Astrocyte (in vitro differentiated cells and primary cell): ENCODE results near the gene SMIM28. TPM values are rescaled to one million over a fixed set of nuclear protein-coding genes. Genes with fewer than 3 reads are reported as not detected.

Experiments used
- DNase-seq: peaks from one replicate; pipeline ENCODE4 v3.0.0-alpha.2; 2010; ENCODE audit warnings: low read depth
- FAIRE-seq: peaks from 2 replicates; lab custom pipeline; 2011; peaks lifted over from hg19 to GRCh38; lab: Jason Lieb, UNC
- H2AFZ ChIP-seq: 2 replicates; pipeline ENCODE4 v1.6.0; 2012; ENCODE audit warnings: low read depth, low read length, inconsistent platforms
- H3K27ac ChIP-seq: 2 replicates; pipeline ENCODE4 v1.5.1; 2011; ENCODE audit warnings: low read depth, low read length, inconsistent platforms
- H3K27me3 ChIP-seq: 2 replicates; pipeline ENCODE4 v1.6.0; 2011; ENCODE audit warnings: low read length, inconsistent platforms; ENCODE audit not compliant: insufficient read depth
- H3K36me3 ChIP-seq: 2 replicates; pipeline ENCODE4 v1.5.1; 2011; ENCODE audit warnings: low read length, inconsistent platforms; ENCODE audit not compliant: insufficient read depth
- H3K4me1 ChIP-seq: 2 replicates; pipeline ENCODE4 v1.5.1; 2011; ENCODE audit warnings: low read length, inconsistent platforms; ENCODE audit not compliant: insufficient read depth
- H3K4me2 ChIP-seq: 2 replicates; pipeline ENCODE4 v1.6.0; 2012; ENCODE audit warnings: low read length, inconsistent platforms
- H3K4me3 ChIP-seq: 2 replicates; pipeline ENCODE4 v1.5.1; 2011; ENCODE audit warnings: low read depth, mild to moderate bottlenecking, low read length, inconsistent platforms; ENCODE audit not compliant: insufficient read depth
- H3K79me2 ChIP-seq: 2 replicates; pipeline ENCODE4 v1.6.0; 2012; ENCODE audit warnings: mild to moderate bottlenecking, low read length, inconsistent platforms; ENCODE audit not compliant: insufficient read depth
- H3K9ac ChIP-seq: 2 replicates; pipeline ENCODE4 v1.6.0; 2012; ENCODE audit warnings: mild to moderate bottlenecking, low read length, inconsistent platforms
- H3K9me3 ChIP-seq: 2 replicates; pipeline ENCODE4 v1.5.1; 2012; ENCODE audit warnings: low read depth, mild to moderate bottlenecking, low read length, inconsistent platforms; ENCODE audit not compliant: insufficient read depth
- H4K20me1 ChIP-seq: 2 replicates; pipeline ENCODE4 v1.6.0; 2012; ENCODE audit warnings: low read length, inconsistent platforms; ENCODE audit not compliant: insufficient read depth
- H3K27ac Mint-ChIP-seq: one replicate; pipeline ENCODE4 v1.8.0; 2021; ENCODE audit warnings: mild to moderate bottlenecking, mixed read lengths; ENCODE audit not compliant: unreplicated experiment
- H3K27me3 Mint-ChIP-seq: one replicate; pipeline ENCODE4 v1.8.0; 2021; ENCODE audit warnings: low read depth, mixed read lengths; ENCODE audit not compliant: unreplicated experiment
- H3K36me3 Mint-ChIP-seq: one replicate; pipeline ENCODE4 v1.8.0; 2021; ENCODE audit warnings: low read depth, mixed read lengths; ENCODE audit not compliant: unreplicated experiment
- H3K4me1 Mint-ChIP-seq: one replicate; pipeline ENCODE4 v1.8.0; 2021; ENCODE audit warnings: low read depth, mixed read lengths; ENCODE audit not compliant: unreplicated experiment
- H3K4me3 Mint-ChIP-seq: one replicate; pipeline ENCODE4 v1.8.0; 2021; ENCODE audit warnings: mild to moderate bottlenecking, moderate library complexity, mixed read lengths; ENCODE audit not compliant: unreplicated experiment
- H3K9me3 Mint-ChIP-seq: one replicate; pipeline ENCODE4 v1.8.0; 2021; ENCODE audit warnings: mild to moderate bottlenecking, mixed read lengths; ENCODE audit not compliant: unreplicated experiment
- CTCF ChIP-seq: IDR thresholded peaks from 2 replicates; pipeline ENCODE4 v1.5.1; 2011; ENCODE audit warnings: low read depth, mild to moderate bottlenecking, inconsistent platforms, low read length, moderate library complexity; ENCODE audit not compliant: insufficient read depth
- EZH2 ChIP-seq: IDR thresholded peaks from 2 replicates; pipeline ENCODE4 v1.6.1; 2012; ENCODE audit warnings: mild to moderate bottlenecking, low read length, inconsistent platforms; ENCODE audit not compliant: insufficient read depth
- total RNA-seq: library from RNA; stranded (reverse); gene quantifications from 2 replicates; pipeline ENCODE4 v1.2.1, GENCODE V29; 2021

Gene SMIM28
- total RNA-seq, 1 donor from 2014 or later = not detected

GRCh38 chr6:138426500-138427123 lies 48.9 kb downstream of the SMIM28 start:
- H3K79me2 ChIP-seq = no peaks in the 10 kb centered on the region
- no peaks in the 10 kb centered on the region for H3K4me1 ChIP-seq
- H3K36me3 Mint-ChIP-seq = peaks cover 6% of the 10 kb centered on the region
- H3K9ac ChIP-seq = no peak overlapping the region
- FAIRE-seq (no peak), DNase-seq (no peak)
- no peak overlapping the region for H2AFZ ChIP-seq
- no peaks in the 10 kb centered on the region for H3K9me3 Mint-ChIP-seq
- H3K4me3 ChIP-seq = no peak overlapping the region
- H3K4me3 Mint-ChIP-seq = no peak overlapping the region
- H3K36me3 ChIP-seq = no peaks in the 10 kb centered on the region
- no peak overlapping the region for H3K27ac ChIP-seq
- H3K27me3 ChIP-seq = no peaks in the 10 kb centered on the region
- no peak overlapping the region for H3K27ac Mint-ChIP-seq
- no peak for TF ChIP-seq CTCF
- H3K4me1 Mint-ChIP-seq = no peaks in the 10 kb centered on the region
- H3K9me3 ChIP-seq = no peaks in the 10 kb centered on the region
- peaks cover 14% of the 10 kb centered on the region for H4K20me1 ChIP-seq
- H3K27me3 Mint-ChIP-seq = no peaks in the 10 kb centered on the region
- H3K4me2 ChIP-seq = no peak overlapping the region

GRCh38 chr6:138427701-138428100 lies 50.0 kb downstream of the SMIM28 start:
- no peaks in the 10 kb centered on the region for H3K27me3 ChIP-seq
- no peak overlapping the region for H3K4me2 ChIP-seq
- Mint-ChIP-seq H3K9me3 (no peaks in the 10 kb centered on the region), H3K4me1 (no peaks in the 10 kb centered on the region), H3K36me3 (peaks cover 7% of the 10 kb centered on the region), H3K4me3 (no peak overlapping the region), H3K27ac (no peak overlapping the region), H3K27me3 (no peaks in the 10 kb centered on the region)
- no peak overlapping the region for H3K9ac ChIP-seq
- DNase-seq = no peak
- H3K9me3 ChIP-seq = no peaks in the 10 kb centered on the region
- H4K20me1 ChIP-seq = peaks cover 14% of the 10 kb centered on the region
- no peak overlapping the region for H2AFZ ChIP-seq
- TF ChIP-seq EZH2 (no peak), CTCF (no peak)
- H3K36me3 ChIP-seq = no peaks in the 10 kb centered on the region
- H3K4me3 ChIP-seq = no peak overlapping the region
- H3K79me2 ChIP-seq = no peaks in the 10 kb centered on the region
- H3K27ac ChIP-seq = no peak overlapping the region
- FAIRE-seq = no peak
- H3K4me1 ChIP-seq = no peaks in the 10 kb centered on the region

- H3K4me2 ChIP-seq = peak overlapping the region; percentile 8
- H4K20me1 ChIP-seq = peaks cover 14% of the 10 kb centered on the region
- no peak overlapping the region for H3K4me3 ChIP-seq
- Mint-ChIP-seq H3K36me3 (peaks cover 7% of the 10 kb centered on the region), H3K4me1 (no peaks in the 10 kb centered on the region), H3K9me3 (no peaks in the 10 kb centered on the region), H3K27ac (no peak overlapping the region), H3K4me3 (no peak overlapping the region), H3K27me3 (no peaks in the 10 kb centered on the region)
- H3K36me3 ChIP-seq = no peaks in the 10 kb centered on the region
- H3K79me2 ChIP-seq = no peaks in the 10 kb centered on the region
- no peaks in the 10 kb centered on the region for H3K9me3 ChIP-seq
- H3K27me3 ChIP-seq = no peaks in the 10 kb centered on the region
- TF ChIP-seq EZH2 = no peak
- peak; percentile 61 for TF ChIP-seq CTCF
- DNase-seq = peak; percentile 45
- H3K27ac ChIP-seq = no peak overlapping the region
- no peaks in the 10 kb centered on the region for H3K4me1 ChIP-seq
- no peak overlapping the region for H3K9ac ChIP-seq
- no peak overlapping the region for H2AFZ ChIP-seq
- FAIRE-seq = peak; percentile 47
Observed at GRCh38 chr6:138428944-138429598, 51.4 kb downstream of the SMIM28 start.
